ENCODE measurements around the gene RASSF4. TPM values are rescaled to one million over a fixed set of nuclear protein-coding genes. Genes with fewer than 3 reads are reported as not detected.
A peak's percentile ranks its signal among the peaks of the same experiment; 100 is the strongest.

RASSF4 gene
- total and polyA plus RNA-seq, 2 donors (not counting 3 experiments of a cell fraction or from before 2014, with no cell fraction given) = 7.6 to 8.2 TPM

DNA sequence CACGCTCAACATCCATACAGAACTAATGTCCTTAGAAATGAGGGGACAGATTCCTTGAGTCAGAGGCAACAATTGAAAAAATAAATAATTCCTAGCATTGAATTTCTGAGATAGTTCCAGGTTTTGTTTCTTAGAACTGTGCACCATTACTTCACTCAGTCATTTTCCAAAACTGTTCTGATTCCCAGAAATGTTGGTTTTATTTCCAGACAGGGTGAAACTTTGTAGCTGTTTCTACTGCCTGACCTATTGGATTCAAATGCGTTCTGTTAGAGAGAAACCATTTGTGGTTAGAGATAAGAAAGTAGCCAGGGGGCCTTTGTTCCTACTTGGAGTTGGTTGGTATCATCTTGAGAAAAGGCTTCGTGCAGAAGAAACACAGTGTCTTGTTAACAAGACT, 27.1 kb downstream of the RASSF4 start:
- BruUV-seq (replicated peaks) = no TSS peak

More for the DNA sequence above, 27.1 kb downstream of the RASSF4 start:
- peak; percentile 18 for FAIRE-seq
- Histone ChIP-seq H3K4me3 (replicated peaks in 1 of 3; ENCODE audit: insufficient read depth in 1 of 3, low read depth in 1 of 3, low read length in 3 of 3) (no peak overlapping the region), H3K36me3 (ENCODE audit: control insufficient read depth in 2 of 2, extremely low read depth in 1 of 2, insufficient read depth in 2 of 2, low read length in 2 of 2) (no peaks in the 10 kb centered on the region), H3K27ac (ENCODE audit: insufficient read depth, low read depth, low read length) (no peak overlapping the region), H2AFZ (ENCODE audit: low read depth, low read length) (no peak overlapping the region), H4K20me1 (replicated peaks; ENCODE audit: control insufficient read depth, extremely low read depth, insufficient read depth, low read length) (no peaks in the 10 kb centered on the region), H3K9me1 (replicated peaks; ENCODE audit: control insufficient read depth, extremely low read depth, insufficient read depth, low read length) (no peaks in the 10 kb centered on the region), H3K4me1 (ENCODE audit: control insufficient read depth, extremely low read depth, insufficient read depth, low read length) (peaks cover 24% of the 10 kb centered on the region), H3K27me3 (ENCODE audit: control insufficient read depth in 2 of 2, insufficient read depth in 2 of 2, low read length in 2 of 2) (no peaks in the 10 kb centered on the region), H3K79me2 (ENCODE audit: control insufficient read depth, insufficient read depth, low read length) (no peaks in the 10 kb centered on the region), H3K4me2 (ENCODE audit: insufficient read depth, low read length) (no peak overlapping the region), H3K9ac (replicated peaks; ENCODE audit: extremely low read depth, insufficient read depth, low read length) (no peak overlapping the region), H3K9me3 (replicated peaks; ENCODE audit: control insufficient read depth, insufficient read depth, low read length) (no peaks in the 10 kb centered on the region)
- no peak for TF ChIP-seq MYC (IDR thresholded peaks at IDR 0.05; ENCODE audit: low read depth, low read length)
- TF ChIP-seq, protein P1, sequence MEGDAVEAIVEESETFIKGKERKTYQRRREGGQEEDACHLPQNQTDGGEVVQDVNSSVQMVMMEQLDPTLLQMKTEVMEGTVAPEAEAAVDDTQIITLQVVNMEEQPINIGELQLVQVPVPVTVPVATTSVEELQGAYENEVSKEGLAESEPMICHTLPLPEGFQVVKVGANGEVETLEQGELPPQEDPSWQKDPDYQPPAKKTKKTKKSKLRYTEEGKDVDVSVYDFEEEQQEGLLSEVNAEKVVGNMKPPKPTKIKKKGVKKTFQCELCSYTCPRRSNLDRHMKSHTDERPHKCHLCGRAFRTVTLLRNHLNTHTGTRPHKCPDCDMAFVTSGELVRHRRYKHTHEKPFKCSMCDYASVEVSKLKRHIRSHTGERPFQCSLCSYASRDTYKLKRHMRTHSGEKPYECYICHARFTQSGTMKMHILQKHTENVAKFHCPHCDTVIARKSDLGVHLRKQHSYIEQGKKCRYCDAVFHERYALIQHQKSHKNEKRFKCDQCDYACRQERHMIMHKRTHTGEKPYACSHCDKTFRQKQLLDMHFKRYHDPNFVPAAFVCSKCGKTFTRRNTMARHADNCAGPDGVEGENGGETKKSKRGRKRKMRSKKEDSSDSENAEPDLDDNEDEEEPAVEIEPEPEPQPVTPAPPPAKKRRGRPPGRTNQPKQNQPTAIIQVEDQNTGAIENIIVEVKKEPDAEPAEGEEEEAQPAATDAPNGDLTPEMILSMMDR (IDR thresholded peaks at IDR 0.05; ENCODE audit: extremely low read depth in 1 of 2, insufficient read depth in 1 of 2, low read depth in 1 of 2, low read length in 2 of 2) = no peak
- TF ChIP-seq, protein P2, sequence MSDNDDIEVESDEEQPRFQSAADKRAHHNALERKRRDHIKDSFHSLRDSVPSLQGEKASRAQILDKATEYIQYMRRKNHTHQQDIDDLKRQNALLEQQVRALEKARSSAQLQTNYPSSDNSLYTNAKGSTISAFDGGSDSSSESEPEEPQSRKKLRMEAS (IDR thresholded peaks at IDR 0.05; ENCODE audit: insufficient read depth, insufficient read length) = no peak
- TF ChIP-seq EZH2 (IDR thresholded peaks at IDR 0.05; ENCODE audit: borderline replicate concordance, low read depth, low read length, severe bottlenecking) = no peak
- TF ChIP-seq FOS (IDR thresholded peaks at IDR 0.05; ENCODE audit: borderline replicate concordance, insufficient read depth, low read length) = no peak
- no peak for TF ChIP-seq JUN (IDR thresholded peaks at IDR 0.05; ENCODE audit: borderline replicate concordance, insufficient read depth, insufficient read length, low read depth)
- no peak for TF ChIP-seq GATA2 (IDR thresholded peaks at IDR 0.05; ENCODE audit: insufficient read depth, insufficient read length, low read depth, low read length)
- TF ChIP-seq POLR2AphosphoS5 (IDR thresholded peaks at IDR 0.05; ENCODE audit: insufficient read depth, low read depth, low read length) = no peak
- no peak for TF ChIP-seq POLR2A (IDR thresholded peaks at IDR 0.05; ENCODE audit: low read depth, low read length)
- CTCF ChIA-PET = no interaction called here
- dilution Hi-C loops (cut with MboI; ENCODE audit: extremely low pct_ligation_motif_present, low sequenced_read_pairs) = no loop called here
- intact Hi-C loops (cut with micrococcal nuclease) = no loop called here
- POLR2A ChIA-PET = interaction anchor here (0.7 kb wide), 1 partner anchor 7 kb away, joined by 6 read pairs; no protein-coding TSS in a partner anchor
- DNase-seq (ENCODE audit: low read depth, low spot score) = no peak
